HG03066 (cell line): ENCODE data around the gene PPP1R14C.
"Not testable (repeated sequence)": the region's sequence is repeated elsewhere in the genome, so short reads cannot be mapped to it uniquely, and the experiment has no call there.

Source experiments
- ATAC-seq: cut with Tn5 transposase; IDR thresholded peaks from one replicate; pipeline ENCODE4 v1.9.1; 2021; ENCODE audit warnings: low read depth; ENCODE audit not compliant: unreplicated experiment

The PPP1R14C gene

DNA sequence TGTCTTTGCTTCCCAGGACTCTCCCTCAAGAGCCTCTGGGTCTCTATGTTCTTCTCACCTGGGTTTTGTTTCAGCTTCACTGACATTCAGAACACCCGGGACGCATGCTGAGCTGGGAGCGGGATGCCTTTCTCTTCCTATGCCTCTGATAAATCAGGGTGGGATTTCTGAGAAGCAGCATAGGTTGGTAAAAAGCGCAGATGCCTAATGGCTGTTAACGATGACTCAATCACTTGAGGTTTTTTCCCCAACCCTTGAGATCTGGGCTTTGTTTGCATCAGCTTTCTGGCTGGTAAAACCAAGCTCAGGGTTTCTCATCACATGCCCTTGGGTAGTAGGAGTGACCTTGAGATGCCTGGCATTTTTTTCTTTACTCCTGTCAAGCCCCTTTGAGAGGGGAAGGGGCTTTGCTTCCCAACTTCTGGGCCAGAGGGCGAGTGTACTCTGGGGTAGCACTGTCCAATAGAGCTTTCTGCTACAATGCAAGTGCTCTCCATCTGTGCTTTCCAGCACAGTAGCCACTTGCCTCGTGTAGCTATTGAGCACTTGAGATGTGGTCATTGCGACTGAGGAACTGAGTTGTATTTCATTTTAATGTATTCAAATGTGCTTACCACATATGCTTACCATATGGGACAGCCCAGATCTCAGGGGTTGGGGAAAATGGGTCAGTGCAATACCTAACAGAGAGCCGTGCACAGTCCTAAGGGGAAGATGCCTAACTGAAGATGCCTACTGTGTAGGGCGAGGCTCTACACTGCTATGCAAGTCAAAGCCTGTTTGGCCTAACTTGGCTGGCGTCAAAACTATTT is 69.1 kb downstream of the PPP1R14C start:
- ATAC-seq, result no peak

- ATAC-seq, result no peak
Measured at GRCh38 chr6:150212778-150213177, 69.9 kb downstream of the PPP1R14C start.

GRCh38 chr6:150213301-150213700 is 70.5 kb downstream of the PPP1R14C start:
- no peak for ATAC-seq

DNA sequence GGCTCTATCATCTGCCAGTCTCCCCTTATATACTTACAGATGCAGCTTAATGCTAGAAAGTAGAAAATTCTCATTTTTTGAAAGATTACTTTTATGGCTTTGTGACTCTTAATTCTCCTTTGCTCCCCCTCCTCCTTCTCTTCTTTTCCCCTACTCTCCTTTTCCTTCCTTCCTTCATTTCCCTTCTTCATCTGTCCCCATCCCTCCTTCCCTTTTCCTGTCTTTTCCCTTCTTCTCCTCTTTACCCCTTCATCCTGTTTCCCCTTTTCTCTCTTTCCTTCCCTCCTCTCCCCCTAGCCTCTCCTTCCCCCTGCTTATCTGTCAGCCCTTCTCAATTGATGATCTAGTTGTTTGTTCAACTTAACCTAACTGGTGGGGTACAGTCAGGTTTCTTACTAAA is 71.5 kb downstream of the PPP1R14C start:
- no peak for ATAC-seq

DNA sequence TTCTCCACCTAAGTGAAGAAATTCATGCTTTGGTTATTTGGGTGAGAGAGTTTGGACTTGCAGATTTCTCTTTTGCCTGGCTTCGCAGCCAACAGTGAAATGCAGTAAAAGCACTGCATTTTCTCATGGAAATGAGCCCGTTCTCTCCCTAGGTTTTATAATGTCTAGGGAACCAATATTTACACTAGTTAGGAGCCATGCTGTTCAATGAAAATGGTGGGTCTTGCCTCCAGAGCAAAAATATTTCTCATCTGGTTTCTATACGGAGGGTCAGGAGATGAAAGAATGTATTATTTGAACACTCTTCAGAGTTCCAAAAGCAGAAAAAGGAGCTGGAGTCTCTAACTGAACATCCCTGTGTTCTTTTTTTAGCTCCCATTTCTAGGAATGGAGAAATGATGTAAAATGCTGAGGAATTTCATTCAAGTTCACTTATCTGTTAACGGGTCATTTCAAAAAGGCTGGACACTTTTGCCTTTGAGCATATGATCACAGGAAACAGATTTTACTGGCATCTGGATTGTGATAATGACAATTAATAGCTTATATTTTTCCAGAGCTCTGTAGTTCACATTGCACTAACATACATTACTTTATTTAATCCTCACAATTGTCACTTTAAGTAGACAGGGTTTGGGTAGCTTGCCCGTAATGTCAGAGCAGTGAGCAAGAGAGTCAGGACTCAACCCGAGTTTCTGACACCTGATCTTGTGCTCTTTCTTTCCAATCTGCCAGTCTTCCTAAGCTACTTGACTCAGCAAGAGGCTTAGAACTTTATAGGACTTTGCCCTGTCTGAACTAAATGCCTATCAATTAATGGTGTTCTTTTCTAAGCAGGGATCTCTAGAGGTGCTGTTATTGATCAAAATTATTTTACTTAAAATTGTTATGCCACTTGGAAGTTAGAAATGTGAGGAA is 78.0 kb downstream of the PPP1R14C start:
- ATAC-seq, result no peak

DNA sequence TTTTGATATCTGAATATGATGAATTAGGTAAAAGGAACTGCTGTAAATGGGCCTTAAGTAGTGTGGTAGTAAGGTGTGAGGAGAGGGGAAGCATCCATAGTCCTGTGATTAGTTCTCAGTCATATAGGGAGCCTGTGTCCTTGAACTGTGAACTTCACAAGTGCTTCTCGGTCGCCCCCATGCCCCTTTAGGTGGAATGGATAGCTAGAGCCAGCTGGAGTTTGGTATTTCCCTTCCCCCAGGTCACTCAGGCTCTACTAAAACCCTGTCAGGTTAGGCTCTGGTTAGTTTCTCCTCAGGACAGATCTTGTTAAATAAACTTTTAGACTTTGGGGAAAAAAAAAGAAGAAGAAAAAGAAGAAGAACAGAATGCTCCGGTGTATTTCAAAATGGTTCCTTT is 82.0 kb downstream of the PPP1R14C start:
- ATAC-seq, result no peak

GRCh38 chr6:150227281-150227680 is 84.4 kb downstream of the PPP1R14C start:
- no peak for ATAC-seq

- ATAC-seq, result no peak
Measured at GRCh38 chr6:150228072-150228733, 85.4 kb downstream of the PPP1R14C start.

DNA sequence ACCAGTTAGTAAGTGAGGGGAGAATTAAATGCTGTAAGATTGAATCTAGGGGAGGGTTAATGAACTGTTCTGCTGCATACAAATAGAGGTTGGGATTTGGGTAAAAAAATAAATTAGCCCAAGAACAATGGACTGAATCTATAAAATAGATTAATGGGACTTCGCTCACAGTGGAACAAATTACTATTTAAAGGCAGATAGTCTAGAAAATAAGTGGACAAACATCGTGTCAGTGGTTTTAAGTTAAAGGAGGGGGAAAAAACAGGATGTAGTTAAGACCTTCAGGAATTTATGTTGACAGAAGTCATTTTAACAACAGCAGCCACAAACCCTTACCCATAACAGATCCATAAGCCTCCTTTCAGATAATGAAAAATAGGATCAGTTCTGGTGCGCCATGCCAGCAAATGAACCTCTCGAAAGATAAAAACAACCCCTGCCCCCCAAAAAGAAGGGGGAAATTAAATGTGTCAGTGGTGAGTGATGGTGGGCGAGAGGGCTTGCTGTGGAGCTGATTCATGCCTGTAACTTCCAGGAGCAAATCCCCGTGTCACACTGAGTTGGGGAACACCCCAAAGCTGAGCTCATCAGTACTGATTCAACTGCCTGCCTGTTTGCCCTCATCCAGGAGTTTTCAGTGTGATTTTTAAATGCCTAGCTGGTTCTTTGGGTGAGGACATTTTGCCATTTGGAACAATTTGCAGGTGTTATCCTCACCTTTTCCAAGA is 86.8 kb downstream of the PPP1R14C start:
- no peak for ATAC-seq

DNA sequence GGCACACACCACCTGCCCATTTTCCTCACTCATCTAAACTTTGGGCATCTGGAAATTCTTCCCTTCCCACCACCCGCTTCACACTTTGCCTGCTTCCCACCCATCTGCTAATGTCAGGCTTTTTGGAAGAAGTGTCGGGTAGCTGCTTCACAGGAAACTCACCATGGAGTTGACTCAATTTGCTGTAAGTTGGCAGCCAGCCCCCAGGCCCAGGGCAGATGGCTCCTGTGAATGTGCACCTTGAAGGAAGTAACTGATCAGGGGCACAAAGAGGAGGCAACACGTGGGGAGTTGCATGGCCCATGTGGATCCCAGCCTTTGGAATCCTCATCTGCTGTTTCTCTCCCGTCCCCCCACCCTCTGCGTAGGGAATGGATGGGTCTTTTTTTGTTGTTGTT is 87.3 kb downstream of the PPP1R14C start:
- ATAC-seq, result no peak

GRCh38 chr6:150230832-150231524 is 88.1 kb downstream of the PPP1R14C start:
- ATAC-seq, result no peak

DNA sequence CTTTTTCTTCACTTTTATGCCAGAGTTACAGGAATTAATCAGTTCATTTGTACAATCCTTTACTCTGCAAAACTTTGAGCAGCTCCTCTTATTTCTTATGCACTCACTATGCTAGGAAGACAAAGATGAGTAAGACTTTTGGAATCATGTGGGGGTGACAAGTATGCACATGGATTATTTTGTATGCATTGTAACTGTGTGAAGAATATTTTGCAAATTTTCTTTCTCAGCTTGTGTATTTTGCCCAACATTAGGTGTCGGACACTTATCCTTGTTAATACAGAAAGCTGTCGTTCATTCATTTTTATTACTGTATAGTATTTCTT is 88.6 kb downstream of the PPP1R14C start:
- no peak for ATAC-seq

GRCh38 chr6:150233843-150234269 is 91.0 kb downstream of the PPP1R14C start:
- ATAC-seq, result no peak

GRCh38 chr6:150235218-150235617 is 92.4 kb downstream of the PPP1R14C start:
- no peak for ATAC-seq

GRCh38 chr6:150236114-150236513 is 93.3 kb downstream of the PPP1R14C start:
- no peak for ATAC-seq

DNA sequence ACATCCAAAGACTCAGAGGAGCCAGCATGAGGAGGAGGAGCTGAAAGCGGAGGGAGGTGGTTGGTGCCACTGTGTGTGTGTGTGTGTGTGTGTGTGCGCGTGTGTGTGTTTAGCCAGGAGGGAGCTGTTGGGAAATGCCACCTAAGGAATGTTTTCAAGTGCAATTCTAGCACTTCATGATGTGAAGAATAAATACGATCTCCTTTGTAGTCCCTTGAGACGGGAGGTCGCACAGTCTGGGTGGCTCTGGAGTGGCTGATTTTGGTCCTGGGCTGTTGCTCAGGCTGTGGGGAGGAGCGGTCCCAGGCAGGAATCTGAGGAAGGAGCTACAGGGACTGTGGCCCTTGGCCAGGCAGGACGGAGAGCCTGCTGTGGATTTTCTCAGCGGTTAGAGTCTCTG is 93.7 kb downstream of the PPP1R14C start:
- no peak for ATAC-seq

GRCh38 chr6:150237626-150238025 is 94.8 kb downstream of the PPP1R14C start:
- no peak for ATAC-seq

DNA sequence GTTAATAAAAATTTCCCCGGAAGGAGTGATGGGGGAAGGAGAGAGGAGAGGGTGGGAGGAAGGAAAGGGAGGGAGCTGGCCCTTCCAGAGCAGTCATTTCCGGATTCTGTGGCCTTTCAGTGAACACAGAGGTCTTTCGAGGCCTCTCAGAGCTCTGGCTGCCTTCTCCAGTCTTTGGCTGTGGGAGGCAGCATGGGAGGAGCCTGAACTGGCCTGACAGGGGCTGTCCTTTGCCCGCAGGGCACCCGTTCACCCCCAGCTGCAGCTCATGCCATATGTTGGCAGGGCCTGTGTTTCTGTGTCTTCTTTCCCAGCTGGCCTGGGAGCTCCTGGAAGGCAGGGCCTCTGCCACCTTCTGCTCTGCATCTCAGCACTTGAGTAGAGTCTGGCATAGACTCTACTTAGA is 95.5 kb downstream of the PPP1R14C start:
- no peak for ATAC-seq

GRCh38 chr6:150238846-150239407 is 96.1 kb downstream of the PPP1R14C start:
- no peak for ATAC-seq

- not testable (repeated sequence) for ATAC-seq
Measured at GRCh38 chr6:150241756-150242155, 98.9 kb downstream of the PPP1R14C start.
